Lung (tissue), 12 donors: ENCODE results near the gene NKAIN2. TPM values are rescaled to one million over a fixed set of nuclear protein-coding genes. Genes with fewer than 3 reads are reported as not detected.

Source experiments
- ATAC-seq: fragments of 200-7000 bp; cut with Tn5 transposase; one replicate; pipeline ENCODE4 v1.9.1; 2020; ENCODE audit warnings: moderate number of reproducible peaks; ENCODE audit not compliant: insufficient read depth, low FRiP score
- DNase-seq, 3 donors: peaks; one replicate each; pipeline ENCODE4 v3.0.0-alpha.2; 2013 to 2017
- H3K27ac ChIP-seq, 2 donors: one replicate each; pipeline ENCODE4 v1.5.1; 2013; ENCODE audit warnings: mild to moderate bottlenecking in 2 of 2, moderate library complexity in 2 of 2, control low read depth in 1 of 2, inconsistent platforms in 1 of 2, low read depth in 1 of 2, low read length in 1 of 2
- H3K27me3 ChIP-seq, 3 donors: one replicate each; pipeline ENCODE4 v1.5.1; 2013; ENCODE audit warnings: low read length in 2 of 3; ENCODE audit not compliant: control insufficient read depth in 3 of 3, insufficient read depth in 3 of 3
- H3K36me3 ChIP-seq, 4 donors: one replicate each; pipeline ENCODE4 v1.5.1; 2013; ENCODE audit warnings: low read length in 4 of 4, mild to moderate bottlenecking in 1 of 4, moderate library complexity in 1 of 4; ENCODE audit not compliant: control insufficient read depth in 4 of 4, insufficient read depth in 4 of 4
- H3K4me1 ChIP-seq, 5 donors: one replicate each; pipeline ENCODE4 v1.5.1; 2013; ENCODE audit warnings: low read length in 5 of 5, mild to moderate bottlenecking in 2 of 5, moderate library complexity in 1 of 5; ENCODE audit not compliant: control insufficient read depth in 5 of 5, insufficient read depth in 5 of 5
- H3K4me3 ChIP-seq: one replicate; pipeline ENCODE4 v1.5.1; 2013; ENCODE audit warnings: mild to moderate bottlenecking, control low read depth, moderate library complexity
- H3K9ac ChIP-seq, 2 donors: one replicate each; pipeline ENCODE4 v1.5.1; 2013; ENCODE audit warnings: low read length in 2 of 2, control low read depth in 1 of 2; ENCODE audit not compliant: insufficient read depth in 1 of 2
- H3K9me3 ChIP-seq, 4 donors: one replicate each; pipeline ENCODE4 v1.5.1; 2013; ENCODE audit warnings: low read length in 3 of 4, mild to moderate bottlenecking in 1 of 4, moderate library complexity in 1 of 4; ENCODE audit not compliant: control insufficient read depth in 4 of 4, insufficient read depth in 3 of 4
- CTCF ChIP-seq: IDR thresholded peaks from 2 replicates; pipeline ENCODE4 v1.5.1; 2012; ENCODE audit warnings: mild to moderate bottlenecking; ENCODE audit errors: control extremely low read depth, extremely low read depth
- WGBS, 2 donors: extraction: QIAGEN DNeasy Blood & Tissue Kit; methylation state at CpG; one replicate each; pipeline ENCODE4 v1.1.7; 2013; 5-methylcytosine and 5-hydroxymethylcytosine counted together
- polyA plus RNA-seq, 2 donors: library from polyadenylated mRNA; stranded (reverse); fragments of 200-250 nt; gene quantifications; one replicate each; pipeline ENCODE4 v1.2.1, GENCODE V29; 2013
- total RNA-seq, 2 donors: library from RNA; depleted of rRNA in 1 of 2; stranded (reverse); fragments of >200 nt in 1 of 2; gene quantifications; one replicate each; pipeline ENCODE4 v1.2.1, GENCODE V29; 2014 to 2021
- donor health status: control.
- donor health status: control.
- donor health status: Bipolar disorder and iron deficiency.
- donor health status: healthy.
- donor health status: DM: yes; HTN: yes; CAD: no.

The NKAIN2 gene
- total and polyA plus RNA-seq, 4 donors, result 0.01 to 4.4 TPM; not detected in 2

GRCh38 chr6:124567401-124567800 is 763.7 kb downstream of the NKAIN2 start:
- DNase-seq (no peak), ATAC-seq (no peak)
- H3K27ac ChIP-seq, result no peak overlapping the region
- H3K36me3 ChIP-seq, result no peaks in the 10 kb centered on the region
- no peaks in the 10 kb centered on the region for H3K4me1 ChIP-seq
- TF ChIP-seq CTCF, result no peak
- H3K9me3 ChIP-seq, result peaks cover 0 to 9% (median 1%) of the 10 kb centered on the region in 4 donors
- no peak overlapping the region for H3K9ac ChIP-seq
- H3K4me3 ChIP-seq, result no peak overlapping the region
- WGBS, 2 donors, result 82 to 89% methylated on average over 5 of the region's 5 CpGs
- H3K27me3 ChIP-seq, result no peaks in the 10 kb centered on the region

- H3K4me3 ChIP-seq, result no peak overlapping the region
- no peak overlapping the region for H3K27ac ChIP-seq
- TF ChIP-seq CTCF, result no peak
- H3K36me3 ChIP-seq, result no peaks in the 10 kb centered on the region
- H3K9me3 ChIP-seq, result peaks cover 0 to 7% (median 0%) of the 10 kb centered on the region in 4 donors
- DNase-seq (peak in 1 of 3 donors; percentile 22), ATAC-seq (no peak)
- H3K9ac ChIP-seq, result no peak overlapping the region
- 56 to 83% methylated on average over 1 of the region's 1 CpG for WGBS, 2 donors
- H3K4me1 ChIP-seq, result no peaks in the 10 kb centered on the region
- no peaks in the 10 kb centered on the region for H3K27me3 ChIP-seq
Measured at GRCh38 chr6:124573953-124574352, 770.3 kb downstream of the NKAIN2 start.

- Histone ChIP-seq H3K9me3 (no peaks in the 10 kb centered on the region), H3K4me3 (no peak overlapping the region), H3K9ac (no peak overlapping the region), H3K4me1 (no peaks in the 10 kb centered on the region), H3K36me3 (no peaks in the 10 kb centered on the region), H3K27me3 (no peaks in the 10 kb centered on the region), H3K27ac (no peak overlapping the region)
- ATAC-seq (peak; percentile 9), DNase-seq (no peak)
- WGBS, 2 donors, result 84 to 98% methylated on average over 2 of the region's 2 CpGs
- no peak for TF ChIP-seq CTCF
Measured at GRCh38 chr6:124577734-124578281, 774.1 kb downstream of the NKAIN2 start.

- no peaks in the 10 kb centered on the region for H3K9me3 ChIP-seq
- H3K27ac ChIP-seq, result no peak overlapping the region
- no peaks in the 10 kb centered on the region for H3K27me3 ChIP-seq
- no peak for ATAC-seq
- no peak for TF ChIP-seq CTCF
- no peak for DNase-seq
- H3K4me3 ChIP-seq, result no peak overlapping the region
- H3K4me1 ChIP-seq, result no peaks in the 10 kb centered on the region
- WGBS, 2 donors, result 35 to 43% methylated on average over 2 of the region's 2 CpGs
- no peaks in the 10 kb centered on the region for H3K36me3 ChIP-seq
- H3K9ac ChIP-seq, result no peak overlapping the region
Measured at GRCh38 chr6:124590001-124590400, 786.3 kb downstream of the NKAIN2 start.
